Measurements from ENCODE around the gene PRDM5.

The PRDM5 gene

DNA sequence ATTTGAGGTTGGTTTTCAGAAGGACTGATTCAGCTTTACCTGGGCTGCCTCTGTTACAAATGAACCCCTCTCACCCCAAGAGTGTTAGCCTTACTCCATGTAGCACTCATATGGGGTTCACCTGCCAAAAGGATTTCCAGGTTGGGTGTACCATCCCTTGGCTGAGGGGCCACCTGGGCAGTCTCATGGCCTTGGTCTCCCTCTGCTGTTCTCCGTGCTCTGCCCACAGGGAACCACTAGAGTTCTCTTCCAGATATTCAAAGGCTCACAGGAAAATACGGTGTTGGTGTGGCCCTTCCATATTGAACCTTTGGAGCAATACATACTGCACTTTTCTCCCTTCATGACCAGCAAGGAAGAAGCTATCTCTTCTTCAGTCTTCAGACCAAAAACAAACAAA lies 18.0 kb upstream of the PRDM5 start:
- no peak for TF ChIP-seq POLR2AphosphoS5 (IDR thresholded peaks at IDR 0.05; ENCODE audit: low read depth, low read length)
- no peak for TF ChIP-seq FOXP2 (optimal IDR thresholded peaks at IDR 0.05; ENCODE audit: borderline replicate concordance, extremely low read depth, extremely low read length, insufficient read depth)
- TF ChIP-seq TAF1 (IDR thresholded peaks at IDR 0.05; ENCODE audit: borderline replicate concordance, insufficient read depth, low read length): no peak
- TF ChIP-seq, protein P1, sequence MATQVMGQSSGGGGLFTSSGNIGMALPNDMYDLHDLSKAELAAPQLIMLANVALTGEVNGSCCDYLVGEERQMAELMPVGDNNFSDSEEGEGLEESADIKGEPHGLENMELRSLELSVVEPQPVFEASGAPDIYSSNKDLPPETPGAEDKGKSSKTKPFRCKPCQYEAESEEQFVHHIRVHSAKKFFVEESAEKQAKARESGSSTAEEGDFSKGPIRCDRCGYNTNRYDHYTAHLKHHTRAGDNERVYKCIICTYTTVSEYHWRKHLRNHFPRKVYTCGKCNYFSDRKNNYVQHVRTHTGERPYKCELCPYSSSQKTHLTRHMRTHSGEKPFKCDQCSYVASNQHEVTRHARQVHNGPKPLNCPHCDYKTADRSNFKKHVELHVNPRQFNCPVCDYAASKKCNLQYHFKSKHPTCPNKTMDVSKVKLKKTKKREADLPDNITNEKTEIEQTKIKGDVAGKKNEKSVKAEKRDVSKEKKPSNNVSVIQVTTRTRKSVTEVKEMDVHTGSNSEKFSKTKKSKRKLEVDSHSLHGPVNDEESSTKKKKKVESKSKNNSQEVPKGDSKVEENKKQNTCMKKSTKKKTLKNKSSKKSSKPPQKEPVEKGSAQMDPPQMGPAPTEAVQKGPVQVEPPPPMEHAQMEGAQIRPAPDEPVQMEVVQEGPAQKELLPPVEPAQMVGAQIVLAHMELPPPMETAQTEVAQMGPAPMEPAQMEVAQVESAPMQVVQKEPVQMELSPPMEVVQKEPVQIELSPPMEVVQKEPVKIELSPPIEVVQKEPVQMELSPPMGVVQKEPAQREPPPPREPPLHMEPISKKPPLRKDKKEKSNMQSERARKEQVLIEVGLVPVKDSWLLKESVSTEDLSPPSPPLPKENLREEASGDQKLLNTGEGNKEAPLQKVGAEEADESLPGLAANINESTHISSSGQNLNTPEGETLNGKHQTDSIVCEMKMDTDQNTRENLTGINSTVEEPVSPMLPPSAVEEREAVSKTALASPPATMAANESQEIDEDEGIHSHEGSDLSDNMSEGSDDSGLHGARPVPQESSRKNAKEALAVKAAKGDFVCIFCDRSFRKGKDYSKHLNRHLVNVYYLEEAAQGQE (IDR thresholded peaks at IDR 0.05; ENCODE audit: insufficient read depth in 1 of 2, low read depth in 2 of 2, low read length in 2 of 2): no peak
- TF ChIP-seq SIN3A (IDR thresholded peaks at IDR 0.05; ENCODE audit: borderline replicate concordance, insufficient read depth, low read length): no peak

GRCh38 chr4:120939693-120940092 lies 17.2 kb upstream of the PRDM5 start:
- TF ChIP-seq SIN3A (IDR thresholded peaks at IDR 0.05; ENCODE audit: borderline replicate concordance, insufficient read depth, low read length) (no peak), TAF1 (IDR thresholded peaks at IDR 0.05; ENCODE audit: borderline replicate concordance, insufficient read depth, low read length) (no peak), FOXP2 (optimal IDR thresholded peaks at IDR 0.05; ENCODE audit: borderline replicate concordance, extremely low read depth, extremely low read length, insufficient read depth) (no peak), POLR2AphosphoS5 (IDR thresholded peaks at IDR 0.05; ENCODE audit: low read depth, low read length) (no peak)
- TF ChIP-seq, protein P1 (IDR thresholded peaks at IDR 0.05; ENCODE audit: insufficient read depth in 1 of 2, low read depth in 2 of 2, low read length in 2 of 2): no peak

DNA sequence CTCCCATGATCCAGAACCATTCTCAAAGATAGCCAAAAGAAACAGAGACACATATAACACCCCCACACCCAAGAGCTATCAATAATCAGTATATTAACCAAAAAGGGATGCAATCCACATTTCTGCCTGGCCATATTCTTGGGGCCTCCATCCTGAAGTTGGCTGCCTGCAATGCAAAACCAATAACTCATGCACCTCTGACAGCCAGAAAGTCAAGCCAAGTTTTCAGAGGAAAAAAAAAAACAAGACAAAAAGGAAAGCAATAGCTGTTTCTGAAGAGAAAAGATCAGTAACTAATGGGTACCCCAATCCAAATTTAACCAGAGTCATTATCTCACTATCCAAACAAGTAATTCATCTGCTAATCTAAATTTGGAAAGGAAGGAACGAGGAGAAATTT lies 7.3 kb upstream of the PRDM5 start:
- TF ChIP-seq TAF1 (IDR thresholded peaks at IDR 0.05; ENCODE audit: borderline replicate concordance, insufficient read depth, low read length): no peak
- TF ChIP-seq POLR2AphosphoS5 (IDR thresholded peaks at IDR 0.05; ENCODE audit: low read depth, low read length): no peak
- TF ChIP-seq, protein P1 (IDR thresholded peaks at IDR 0.05; ENCODE audit: insufficient read depth in 1 of 2, low read depth in 2 of 2, low read length in 2 of 2): no peak
- no peak for TF ChIP-seq FOXP2 (optimal IDR thresholded peaks at IDR 0.05; ENCODE audit: borderline replicate concordance, extremely low read depth, extremely low read length, insufficient read depth)
- TF ChIP-seq SIN3A (IDR thresholded peaks at IDR 0.05; ENCODE audit: borderline replicate concordance, insufficient read depth, low read length): no peak

DNA sequence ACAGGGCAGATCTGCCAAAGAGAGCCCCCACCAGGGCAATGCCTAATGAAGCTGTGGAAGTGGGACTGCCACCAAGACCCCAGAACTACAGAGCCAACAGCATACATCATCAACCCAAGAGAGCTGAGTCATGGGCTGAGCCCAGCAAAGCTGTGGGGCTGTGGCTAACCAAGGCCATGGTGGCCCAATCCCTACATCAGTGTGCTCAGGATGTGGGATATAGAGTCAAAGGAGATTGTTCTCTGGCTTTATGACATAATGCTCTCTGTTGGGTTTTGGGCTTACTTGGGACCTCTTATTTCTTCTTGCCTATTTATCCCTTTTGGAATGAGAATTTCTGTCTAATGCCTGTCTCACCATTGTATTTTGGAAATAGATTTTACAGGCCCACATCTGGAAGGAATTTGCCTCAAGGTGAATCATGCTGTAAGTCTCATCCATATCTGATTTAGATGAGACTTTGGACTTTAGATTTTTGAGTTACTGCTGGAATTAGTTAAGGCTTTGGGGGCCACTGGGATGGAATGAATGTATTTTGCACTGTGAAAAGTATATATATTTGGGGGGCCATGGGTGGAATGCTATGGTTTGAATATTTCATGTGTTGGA lies 5.4 kb upstream of the PRDM5 start:
- TF ChIP-seq, protein P1 (IDR thresholded peaks at IDR 0.05; ENCODE audit: insufficient read depth in 1 of 2, low read depth in 2 of 2, low read length in 2 of 2): no peak
- TF ChIP-seq SIN3A (IDR thresholded peaks at IDR 0.05; ENCODE audit: borderline replicate concordance, insufficient read depth, low read length) (no peak), TAF1 (IDR thresholded peaks at IDR 0.05; ENCODE audit: borderline replicate concordance, insufficient read depth, low read length) (no peak)
